H1 (cell line): Measurements from ENCODE around the gene ADAMTS8. TPM values are rescaled to one million over a fixed set of nuclear protein-coding genes. Genes with fewer than 3 reads are reported as not detected.

Experiments used
- HDAC2 ChIP-seq, 2 experiments: fragments of 300-600 bp in 1 of 2; sonication (generic) in 1 of 2; IDR thresholded peaks; 2 replicates each; pipeline ENCODE4 v1.6.1; 2011 to 2012; ENCODE audit warnings: low read depth in 2 of 2, low read length in 2 of 2, mild to moderate bottlenecking in 2 of 2, moderate library complexity in 2 of 2, borderline replicate concordance in 1 of 2, inconsistent platforms in 1 of 2
- KDM4A ChIP-seq: IDR thresholded peaks from one replicate; pipeline ENCODE4 v1.7.1; 2012; ENCODE audit warnings: low read depth, mild to moderate bottlenecking, moderate library complexity, low read length, inconsistent platforms; ENCODE audit not compliant: severe bottlenecking
- polyA plus RNA-seq, 7 experiments: library from polyadenylated mRNA; depleted of rRNA in 3 of 7; stranded (reverse) in 5 of 7; unstranded in 2 of 7; fragments of >200 nt in 5 of 7; fragments of 200-250 nt in 2 of 7; gene quantifications; 1 replicate in 5 of 7; 2 replicates in 1 of 7; 4 replicates in 1 of 7; pipeline versions ENCODE4 v1.2.1 to v1.2.3, GENCODE V29; 2011 to 2013; ENCODE audit warnings: missing spikeins in 2 of 7, mixed read lengths in 2 of 7
- total RNA-seq: library from RNA; stranded (reverse); fragmentation: NEBNext Ultra II Directional; extraction: Animal tissue kit (Norgen Biotek cat#: 25700); gene quantifications from 2 replicates; pipeline ENCODE4 v1.2.1, GENCODE V29; 2021
- TF ChIP-seq, protein P1 (sequence below): IDR thresholded peaks from 2 replicates; pipeline ENCODE4 v1.6.1; 2012; ENCODE audit warnings: inconsistent platforms

Gene ADAMTS8
- total and polyA plus RNA-seq, 2 of the 8 experiments (the other 6 are each of a cell fraction or from before 2014, with no cell fraction given), result 9.3 to 16.6 TPM

DNA sequence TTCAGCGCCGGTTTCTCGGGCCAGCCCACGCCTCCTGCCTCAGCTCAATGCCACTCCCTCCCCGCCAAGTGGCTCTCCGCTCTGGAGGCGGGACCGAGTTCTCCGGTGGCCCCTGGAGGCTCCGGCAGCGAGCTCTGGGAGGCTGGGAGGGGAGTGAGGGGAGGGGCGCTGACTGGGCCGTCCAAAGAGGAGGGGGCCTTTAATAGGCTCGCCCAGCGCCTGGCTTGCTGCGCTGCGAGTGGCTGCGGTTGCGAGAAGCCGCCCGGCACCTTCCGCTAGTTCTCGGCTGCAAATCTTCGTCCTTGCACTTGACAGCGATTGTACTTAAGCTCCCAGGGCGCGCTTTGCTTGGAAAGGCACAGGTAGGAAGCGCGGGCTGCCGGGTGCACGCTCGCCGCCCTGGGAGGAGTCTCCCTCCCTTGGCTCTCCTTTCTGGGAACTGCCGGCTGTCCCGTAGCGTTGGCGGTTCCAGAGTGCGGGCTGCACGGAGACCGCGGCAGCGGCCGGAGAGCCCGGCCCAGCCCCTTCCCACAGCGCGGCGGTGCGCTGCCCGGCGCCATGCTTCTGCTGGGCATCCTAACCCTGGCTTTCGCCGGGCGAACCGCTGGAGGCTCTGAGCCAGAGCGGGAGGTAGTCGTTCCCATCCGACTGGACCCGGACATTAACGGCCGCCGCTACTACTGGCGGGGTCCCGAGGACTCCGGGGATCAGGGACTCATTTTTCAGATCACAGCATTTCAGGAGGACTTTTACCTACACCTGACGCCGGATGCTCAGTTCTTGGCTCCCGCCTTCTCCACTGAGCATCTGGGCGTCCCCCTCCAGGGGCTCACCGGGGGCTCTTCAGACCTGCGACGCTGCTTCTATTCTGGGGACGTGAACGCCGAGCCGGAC is 20.3 kb upstream of the ADAMTS8 start, which contains the start of gene ADAMTS15 (continued):
- TF ChIP-seq, protein P1, sequence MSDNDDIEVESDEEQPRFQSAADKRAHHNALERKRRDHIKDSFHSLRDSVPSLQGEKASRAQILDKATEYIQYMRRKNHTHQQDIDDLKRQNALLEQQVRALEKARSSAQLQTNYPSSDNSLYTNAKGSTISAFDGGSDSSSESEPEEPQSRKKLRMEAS, result peak; percentile 70
- 0 out of 4 replicates have a peak, but pooled peaks of 1 of the 2 experiments have one; percentile 25 for TF ChIP-seq HDAC2 (IDR thresholded peaks at IDR 0.05; ENCODE audit: borderline replicate concordance in 1 of 2, low read depth in 2 of 2, low read length in 2 of 2)
- TF ChIP-seq KDM4A, result peak; percentile 2
